GM23248 (cell line): ENCODE data around the gene COL18A1. TPM values are rescaled to one million over a fixed set of nuclear protein-coding genes. Genes with fewer than 3 reads are reported as not detected.

ENCODE experiments used
- DNase-seq: peaks from one replicate; pipeline ENCODE4 v3.0.0-alpha.2; 2015
- H2AFZ ChIP-seq: fragments of 200-600 bp; sonication (generic); 2 replicates; pipeline ENCODE4 v1.6.1; 2016; ENCODE audit warnings: antibody characterized with exemption
- H3F3A ChIP-seq: fragments of 200-600 bp; sonication (generic); 2 replicates; pipeline ENCODE4 v1.6.1; 2016; ENCODE audit warnings: mild to moderate bottlenecking, antibody characterized with exemption, mixed run types; ENCODE audit not compliant: insufficient read depth
- H3K27ac ChIP-seq: fragments of 200-600 bp; sonication (generic); 2 replicates; pipeline ENCODE4 v1.5.1; 2016; ENCODE audit warnings: mild to moderate bottlenecking
- H3K27me3 ChIP-seq: fragments of 200-600 bp; sonication (generic); replicated peaks from 2 replicates; pipeline ENCODE4 v1.6.1; 2016; ENCODE audit warnings: mild to moderate bottlenecking; ENCODE audit not compliant: insufficient read depth
- H3K36me3 ChIP-seq: fragments of 200-600 bp; sonication (generic); 2 replicates; pipeline ENCODE4 v1.6.1; 2016; ENCODE audit warnings: low read depth, mild to moderate bottlenecking
- H3K4me1 ChIP-seq: fragments of 200-600 bp; sonication (generic); 2 replicates; pipeline ENCODE4 v1.6.1; 2016; ENCODE audit warnings: mild to moderate bottlenecking; ENCODE audit not compliant: insufficient read depth
- H3K4me2 ChIP-seq: fragments of 200-600 bp; sonication (generic); one replicate; pipeline ENCODE4 v1.6.1; 2016; ENCODE audit warnings: mild to moderate bottlenecking; ENCODE audit not compliant: unreplicated experiment
- H3K4me3 ChIP-seq: fragments of 200-600 bp; sonication (generic); 2 replicates; pipeline ENCODE4 v1.5.1; 2016; ENCODE audit warnings: mild to moderate bottlenecking
- H3K79me2 ChIP-seq: fragments of 200-600 bp; sonication (generic); 2 replicates; pipeline ENCODE4 v1.6.1; 2016; ENCODE audit warnings: mild to moderate bottlenecking; ENCODE audit not compliant: insufficient read depth
- H3K9ac ChIP-seq: fragments of 200-600 bp; sonication (generic); 2 replicates; pipeline ENCODE4 v1.6.1; 2016; ENCODE audit warnings: mild to moderate bottlenecking
- H3K9me2 ChIP-seq: fragments of 200-600 bp; sonication (generic); 2 replicates; pipeline ENCODE4 v1.6.1; 2016; ENCODE audit warnings: mixed run types, mild to moderate bottlenecking, moderate library complexity; ENCODE audit not compliant: insufficient read depth
- H3K9me3 ChIP-seq: fragments of 200-600 bp; sonication (generic); one replicate; pipeline ENCODE4 v1.6.1; 2017; ENCODE audit warnings: low read depth
- H4K20me1 ChIP-seq: fragments of 200-600 bp; sonication (generic); 2 replicates; pipeline ENCODE4 v1.6.0; 2016; ENCODE audit not compliant: insufficient read depth
- EZH2 ChIP-seq: fragments of 200-600 bp; sonication (generic); IDR thresholded peaks from 2 replicates; pipeline ENCODE4 v1.6.1; 2018; ENCODE audit warnings: antibody characterized with exemption, mild to moderate bottlenecking; ENCODE audit not compliant: insufficient read depth, poor library complexity, severe bottlenecking
- EZH2phosphoT487 ChIP-seq: fragments of 200-600 bp; sonication (generic); IDR thresholded peaks from 2 replicates; pipeline ENCODE4 v1.6.1; 2018; ENCODE audit warnings: antibody characterized with exemption, moderate library complexity, mild to moderate bottlenecking, low read depth; ENCODE audit not compliant: insufficient read depth
- WGBS, 2 experiments: methylation state at CpG; one replicate each; pipeline ENCODE4 v1.1.6; 2015 to 2017; ENCODE audit warnings: low lambda C conversion rate in 2 of 2, low coverage in 1 of 2; ENCODE audit errors: missing lambda C conversion rate in 2 of 2; 5-methylcytosine and 5-hydroxymethylcytosine counted together
- in situ Hi-C: fragments of 300-500 bp; cut with MboI; formaldehyde crosslinking; loops from 2 replicates; pipeline ENCODE4 v1.15.0; 2020
- polyA plus RNA-seq: library from polyadenylated mRNA; unstranded; fragments of >200 nt; fragmentation: Nextera tagmentation; extraction: Ambion mirVana; gene quantifications from 2 replicates; pipeline ENCODE4 v1.2.1, GENCODE V29; 2016
- total RNA-seq: library from RNA; depleted of rRNA; stranded (reverse); fragments of >200 nt; shearing (Covaris generic); gene quantifications from 2 replicates; pipeline ENCODE4 v1.2.3, GENCODE V29; 2014

COL18A1 gene
- total and polyA plus RNA-seq, 2 experiments from 2014 or later: 1.7 to 30.5 TPM

- no peak overlapping the region for H2AFZ ChIP-seq
- H3K9ac ChIP-seq: no peak overlapping the region
- no peak overlapping the region for H3K4me3 ChIP-seq
- no peak overlapping the region for H3K4me2 ChIP-seq
- H3F3A ChIP-seq: peaks cover 9% of the 10 kb centered on the region; the same call in 1 of the 2 replicates
- no peaks in the 10 kb centered on the region; the same call in 1 of the 2 replicates for H3K27me3 ChIP-seq
- in situ Hi-C loops: no loop called here
- no peaks in the 10 kb centered on the region for H3K9me3 ChIP-seq
- TF ChIP-seq EZH2 (no peak), EZH2phosphoT487 (no peak)
- H3K4me1 ChIP-seq: peaks cover 6% of the 10 kb centered on the region; the same call in 1 of the 2 replicates
- DNase-seq: no peak
- H4K20me1 ChIP-seq: no peaks in the 10 kb centered on the region
- 80 to 85% methylated on average over 22 to 24 of the region's 24 CpGs for WGBS, 2 experiments
- H3K9me2 ChIP-seq: no peaks in the 10 kb centered on the region
- H3K27ac ChIP-seq: no peak overlapping the region
- H3K36me3 ChIP-seq: no peaks in the 10 kb centered on the region
- no peaks in the 10 kb centered on the region for H3K79me2 ChIP-seq
Observed at GRCh38 chr21:45391743-45392572, 13.0 kb upstream of the COL18A1 start.

- DNase-seq: no peak
- Histone ChIP-seq H3F3A (peaks cover 3% of the 10 kb centered on the region; the same call in 1 of the 2 replicates), H3K9ac (no peak overlapping the region), H3K27ac (no peak overlapping the region), H2AFZ (no peak overlapping the region), H3K9me2 (no peaks in the 10 kb centered on the region), H3K4me3 (no peak overlapping the region), H3K4me2 (no peak overlapping the region), H4K20me1 (no peaks in the 10 kb centered on the region), H3K79me2 (no peaks in the 10 kb centered on the region), H3K36me3 (no peaks in the 10 kb centered on the region), H3K27me3 (peaks cover 4% of the 10 kb centered on the region; the same call in 1 of the 2 replicates), H3K4me1 (0 out of 2 replicates have a peak, but pooled peaks cover under 1% of the 10 kb centered on the region), H3K9me3 (no peaks in the 10 kb centered on the region)
- TF ChIP-seq EZH2phosphoT487 (no peak), EZH2 (no peak)
- 76 to 86% methylated on average over 13 to 14 of the region's 14 CpGs for WGBS, 2 experiments
- in situ Hi-C loops: no loop called here
Observed at GRCh38 chr21:45392573-45392971, 12.4 kb upstream of the COL18A1 start.

GRCh38 chr21:45393021-45393420 is 11.9 kb upstream of the COL18A1 start:
- 84 to 85% methylated on average over 25 to 26 of the region's 26 CpGs for WGBS, 2 experiments
- Histone ChIP-seq H3F3A (no peaks in the 10 kb centered on the region), H3K36me3 (no peaks in the 10 kb centered on the region), H4K20me1 (no peaks in the 10 kb centered on the region), H3K4me2 (no peak overlapping the region), H2AFZ (no peak overlapping the region), H3K4me1 (no peaks in the 10 kb centered on the region), H3K27me3 (peaks cover 6% of the 10 kb centered on the region; the same call in 1 of the 2 replicates), H3K9ac (no peak overlapping the region), H3K4me3 (no peak overlapping the region), H3K9me2 (no peaks in the 10 kb centered on the region), H3K9me3 (no peaks in the 10 kb centered on the region), H3K79me2 (no peaks in the 10 kb centered on the region), H3K27ac (no peak overlapping the region)
- no peak for DNase-seq
- no peak for TF ChIP-seq EZH2phosphoT487
- no peak for TF ChIP-seq EZH2
- in situ Hi-C loops: no loop called here

- H3K9me3 ChIP-seq: no peaks in the 10 kb centered on the region
- no peak overlapping the region for H3K9ac ChIP-seq
- no peak overlapping the region for H3K27ac ChIP-seq
- WGBS, 2 experiments: 56 to 72% methylated on average over 17 to 26 of the region's 30 CpGs
- no peak overlapping the region for H3K4me2 ChIP-seq
- TF ChIP-seq EZH2phosphoT487 (no peak), EZH2 (no peak)
- no peaks in the 10 kb centered on the region for H4K20me1 ChIP-seq
- H3K79me2 ChIP-seq: no peaks in the 10 kb centered on the region
- no peak for DNase-seq
- no peak overlapping the region for H3K4me3 ChIP-seq
- H3K9me2 ChIP-seq: no peaks in the 10 kb centered on the region
- no peaks in the 10 kb centered on the region for H3K4me1 ChIP-seq
- no peaks in the 10 kb centered on the region for H3F3A ChIP-seq
- H2AFZ ChIP-seq: no peak overlapping the region
- H3K27me3 ChIP-seq: peaks cover 8% of the 10 kb centered on the region; the same call in 1 of the 2 replicates
- in situ Hi-C loops: no loop called here
- H3K36me3 ChIP-seq: no peaks in the 10 kb centered on the region
Observed at GRCh38 chr21:45393833-45394638, 10.9 kb upstream of the COL18A1 start.
